ENCODE results near the gene STARD10. TPM values are rescaled to one million over a fixed set of nuclear protein-coding genes. Genes with fewer than 3 reads are reported as not detected.

The STARD10 gene
- total RNA-seq, 6 experiments from 2014 or later: 282 to 525 (median 330) TPM

- 92% methylated on average over 2 of the region's 6 CpGs for WGBS (ENCODE audit: insufficient coverage, low coverage, low lambda C conversion rate, missing lambda C conversion rate)
- TF ChIP-seq CTCF (IDR thresholded peaks at IDR 0.05): no peak
- H3K4me1 ChIP-seq: peaks cover 0 to 20% (median 2%) of the 10 kb centered on the region in 4 donors
These were observed 46.5 kb downstream of the STARD10 start for GRCh38 chr11:72747289-72747855.

GRCh38 chr11:72746821-72747220 is 47.0 kb downstream of the STARD10 start:
- Histone ChIP-seq H3K4me3 (no peak overlapping the region), H3K4me1 (peaks cover 0 to 25% (median 5%) of the 10 kb centered on the region in 4 donors), H3K27ac (no peak overlapping the region), H3K27me3 (no peaks in the 10 kb centered on the region), H3K36me3 (no peaks in the 10 kb centered on the region), H3K9me3 (no peaks in the 10 kb centered on the region)
- no peak for ATAC-seq
- intact Hi-C loops (cut with DNase I): no loop called here
- DNase-seq: no peak
- no CpG with 5 or more reads among the region's 3 CpGs for WGBS (ENCODE audit: insufficient coverage, low coverage, low lambda C conversion rate, missing lambda C conversion rate)
- TF ChIP-seq CTCF (IDR thresholded peaks at IDR 0.05) (no peak), POLR2A (IDR thresholded peaks at IDR 0.05) (no peak)

More at GRCh38 chr11:72747289-72747855, 46.5 kb downstream of the STARD10 start:
- no peaks in the 10 kb centered on the region for H3K36me3 ChIP-seq
- no peak overlapping the region for H3K27ac ChIP-seq
- intact Hi-C loops (cut with DNase I): no loop called here
- no peaks in the 10 kb centered on the region for H3K9me3 ChIP-seq
- no peaks in the 10 kb centered on the region for H3K27me3 ChIP-seq
- no peak overlapping the region for H3K4me3 ChIP-seq
- no peak for ATAC-seq
- no peak for DNase-seq

- WGBS (ENCODE audit: insufficient coverage, low coverage, low lambda C conversion rate, missing lambda C conversion rate): 20% methylated on average over 1 of the region's 11 CpGs
- Histone ChIP-seq H3K9me3 (no peaks in the 10 kb centered on the region), H3K27ac (no peak overlapping the region), H3K36me3 (no peaks in the 10 kb centered on the region), H3K4me1 (peaks cover 0 to 31% (median 8%) of the 10 kb centered on the region in 4 donors), H3K4me3 (no peak overlapping the region), H3K27me3 (no peaks in the 10 kb centered on the region)
- intact Hi-C loops (cut with DNase I): no loop called here
- TF ChIP-seq POLR2A (IDR thresholded peaks at IDR 0.05) (no peak), CTCF (IDR thresholded peaks at IDR 0.05) (no peak)
- ATAC-seq (no peak), DNase-seq (no peak)
These were observed 47.8 kb downstream of the STARD10 start for GRCh38 chr11:72745925-72746550.

GRCh38 chr11:72745511-72745910 is 48.3 kb downstream of the STARD10 start:
- no peak for TF ChIP-seq POLR2A (IDR thresholded peaks at IDR 0.05)
- no peak for TF ChIP-seq CTCF (IDR thresholded peaks at IDR 0.05)
- H3K36me3 ChIP-seq: no peaks in the 10 kb centered on the region
- no CpG with 5 or more reads among the region's 5 CpGs for WGBS (ENCODE audit: insufficient coverage, low coverage, low lambda C conversion rate, missing lambda C conversion rate)
- H3K27me3 ChIP-seq: no peaks in the 10 kb centered on the region
- intact Hi-C loops (cut with DNase I): no loop called here
- no peak overlapping the region for H3K4me3 ChIP-seq
- H3K4me1 ChIP-seq: peaks cover 0 to 31% (median 8%) of the 10 kb centered on the region in 4 donors
- no peaks in the 10 kb centered on the region for H3K9me3 ChIP-seq
- no peak overlapping the region for H3K27ac ChIP-seq
- no peak for DNase-seq
- no peak for ATAC-seq
